SK-N-SH (cell line): Measurements from ENCODE around the gene KCNE2. TPM values are rescaled to one million over a fixed set of nuclear protein-coding genes. Genes with fewer than 3 reads are reported as not detected.

Source experiments
- CTCF ChIA-PET: fragments of 300-600, 350-600 bp; formaldehyde crosslinking; extraction: SDS; loops from one replicate; lab custom pipeline; 2021; lab: Yijun Ruan, JAX
- POLR2A ChIA-PET: fragments of 350-600 bp; sonication (Branson Sonifier 250); formaldehyde crosslinking; extraction: SDS; loops from one replicate; lab custom pipeline; 2020; ENCODE audit warnings: antibody characterized with exemption, inconsistent platforms; lab: Yijun Ruan, JAX
- DNase-seq: peaks from one replicate; pipeline ENCODE4 v3.0.0; 2012
- H2AFZ ChIP-seq: fragments of 200-600 bp; sonication (generic); 2 replicates; pipeline ENCODE4 v1.8.1; 2016; ENCODE audit warnings: antibody characterized with exemption, mild to moderate bottlenecking, low read depth
- H3F3A ChIP-seq: fragments of 200-600 bp; sonication (generic); replicated peaks from 2 replicates; pipeline ENCODE3; 2016; ENCODE audit warnings: antibody characterized with exemption, mild to moderate bottlenecking; ENCODE audit not compliant: insufficient read depth
- H3K27ac ChIP-seq, 2 experiments: fragments of 200-500 bp in 1 of 2; fragments of 200-600 bp in 1 of 2; sonication (Bioruptor generic) in 1 of 2; sonication (generic), shearing (Covaris generic) in 1 of 2; 2 replicates each; pipeline versions ENCODE4 v1.5.1 to v1.6.1; 2014 to 2016; ENCODE audit warnings: low read depth in 2 of 2, inconsistent platforms in 1 of 2, low read length in 1 of 2, mild to moderate bottlenecking in 1 of 2, mixed read lengths in 1 of 2
- H3K27me3 ChIP-seq: fragments of 200-600 bp; sonication (generic), shearing (Covaris generic); 2 replicates; pipeline ENCODE4 v1.6.1; 2016; ENCODE audit warnings: mixed run types; ENCODE audit not compliant: insufficient read depth
- H3K36me3 ChIP-seq, 2 experiments: fragments of 200-500 bp in 1 of 2; fragments of 200-600 bp in 1 of 2; sonication (Bioruptor generic) in 1 of 2; sonication (generic) in 1 of 2; replicated peaks in 1 of 2; 2 replicates each; pipeline versions ENCODE3 to v1.5.1; 2014 to 2016; ENCODE audit warnings: low read length in 1 of 2, mild to moderate bottlenecking in 1 of 2; ENCODE audit not compliant: insufficient read depth in 2 of 2, control insufficient read depth in 1 of 2
- H3K4me1 ChIP-seq, 2 experiments: fragments of 200-500 bp in 1 of 2; fragments of 200-600 bp in 1 of 2; sonication (Bioruptor generic) in 1 of 2; sonication (generic), shearing (Covaris generic) in 1 of 2; 2 replicates each; pipeline versions ENCODE4 v1.5.1 to v1.6.1; 2014 to 2016; ENCODE audit warnings: low read depth in 1 of 2, low read length in 1 of 2, mixed run types in 1 of 2; ENCODE audit not compliant: insufficient read depth in 2 of 2, control insufficient read depth in 1 of 2
- H3K4me2 ChIP-seq: fragments of 200-600 bp; sonication (generic), shearing (Covaris generic); 2 replicates; pipeline ENCODE4 v1.6.1; 2017; ENCODE audit warnings: mixed run types
- H3K4me3 ChIP-seq, 2 experiments: fragments of 200-500 bp in 1 of 2; fragments of 200-600 bp in 1 of 2; sonication (Bioruptor generic) in 1 of 2; sonication (generic), shearing (Covaris generic) in 1 of 2; 2 replicates each; pipeline versions ENCODE4 v1.5.1 to v1.8.1; 2014 to 2016; ENCODE audit warnings: low read depth in 2 of 2, inconsistent platforms in 1 of 2, low read length in 1 of 2, mild to moderate bottlenecking in 1 of 2, mixed read lengths in 1 of 2, moderate library complexity in 1 of 2
- H3K79me2 ChIP-seq: fragments of 200-600 bp; sonication (generic); 2 replicates; pipeline ENCODE4 v1.8.1; 2017; ENCODE audit warnings: mild to moderate bottlenecking; ENCODE audit not compliant: insufficient read depth
- H3K9ac ChIP-seq: fragments of 200-600 bp; sonication (generic); 2 replicates; pipeline ENCODE4 v1.6.1; 2017; ENCODE audit warnings: mixed run types
- H3K9me2 ChIP-seq: fragments of 200-600 bp; sonication (generic); 2 replicates; pipeline ENCODE4 v1.6.1; 2017; ENCODE audit warnings: mixed run types
- H3K9me3 ChIP-seq: fragments of 200-600 bp; sonication (generic); 2 replicates; pipeline ENCODE4 v1.6.1; 2017; ENCODE audit warnings: mixed run types, mild to moderate bottlenecking, moderate library complexity
- H4K20me1 ChIP-seq: fragments of 200-600 bp; sonication (generic); 2 replicates; pipeline ENCODE4 v1.6.1; 2017; ENCODE audit warnings: mild to moderate bottlenecking, mixed run types; ENCODE audit not compliant: insufficient read depth
- CHD2 ChIP-seq: fragments of 150-350 bp; IDR thresholded peaks from 2 replicates; pipeline ENCODE4 v1.6.1; 2018; ENCODE audit warnings: low read length; ENCODE audit not compliant: partially characterized antibody
- CTCF ChIP-seq: fragments of 200-600 bp; sonication (generic); IDR thresholded peaks from 2 replicates; pipeline ENCODE4 v1.6.1; 2017; ENCODE audit warnings: antibody characterized with exemption, mild to moderate bottlenecking, moderate library complexity
- EP300 ChIP-seq, 2 experiments: IDR thresholded peaks; 2 replicates each; pipeline versions ENCODE4 v1.4.0 to v1.6.1; 2012; ENCODE audit warnings: borderline replicate concordance in 1 of 2, low read depth in 1 of 2, low read length in 1 of 2
- GATA2 ChIP-seq: sonication (generic); formaldehyde crosslinking; IDR thresholded peaks from 2 replicates; pipeline ENCODE4 v1.5.0; 2020; ENCODE audit warnings: mild to moderate bottlenecking, missing genetic modification reagents
- NFIC ChIP-seq: IDR thresholded peaks from 2 replicates; pipeline ENCODE4 v1.4.0; 2012; ENCODE audit warnings: borderline replicate concordance
- POLR2AphosphoS5 ChIP-seq: IDR thresholded peaks from 2 replicates; pipeline ENCODE4 v1.6.1; 2012; ENCODE audit warnings: low read depth, low read length
- RCOR1 ChIP-seq: fragments of 150-350 bp; IDR thresholded peaks from 2 replicates; pipeline ENCODE4 v1.6.1; 2017; ENCODE audit warnings: antibody characterized with exemption, low read length
- REST ChIP-seq: IDR thresholded peaks from 2 replicates; pipeline ENCODE4 v1.6.1; 2012; ENCODE audit warnings: mild to moderate bottlenecking, low read depth, low read length, moderate library complexity
- SIN3A ChIP-seq: IDR thresholded peaks from 2 replicates; pipeline ENCODE4 v1.6.1; 2012; ENCODE audit warnings: low read depth, mild to moderate bottlenecking, low read length, moderate library complexity, borderline replicate concordance
- SMC3 ChIP-seq: IDR thresholded peaks from 2 replicates; pipeline ENCODE4 v1.6.1; 2012; ENCODE audit warnings: low read depth, low read length, improper control_type of control experiment
- USF2 ChIP-seq: fragments of 150-350 bp; IDR thresholded peaks from 2 replicates; pipeline ENCODE4 v1.6.1; 2017; ENCODE audit warnings: antibody characterized with exemption, low read length, low read depth, borderline replicate concordance
- ZBTB33 ChIP-seq: IDR thresholded peaks from 2 replicates; pipeline ENCODE4 v1.4.0; 2012; ENCODE audit warnings: low read depth, borderline replicate concordance
- WGBS: methylation state at CpG from one replicate; pipeline ENCODE4 v1.1.6; 2017; ENCODE audit warnings: low lambda C conversion rate; 5-methylcytosine and 5-hydroxymethylcytosine counted together
- polyA plus RNA-seq, 3 experiments: library from polyadenylated mRNA; depleted of rRNA; stranded (reverse); fragments of >200 nt; gene quantifications; 2 replicates each; pipeline ENCODE4 v1.2.3, GENCODE V29; 2012

Gene KCNE2
- polyA plus RNA-seq, 1 of the 3 experiments (the other 2 are of a cell fraction): 0.05 TPM

- CTCF ChIA-PET: interaction anchor here (1.5 to 4.4 kb wide), 5 partner anchors 15 to 442 kb away, joined by 3 to 25 read pairs (median 15); no protein-coding TSS in a partner anchor
- H4K20me1 ChIP-seq: no peaks in the 10 kb centered on the region
- 64% methylated on average over 6 of the region's 6 CpGs for WGBS
Observed at GRCh38 chr21:34365809-34366208, 2.0 kb downstream of the KCNE2 start.

GRCh38 chr21:34367320-34367935, 3.6 kb downstream of the KCNE2 start:
- DNase-seq: peak; percentile 45
- ChIA-PET CTCF (interaction anchor here (0.6 to 4.4 kb wide), 20 partner anchors 9 to 776 kb away, joined by 3 to 25 read pairs (median 4); no protein-coding TSS in a partner anchor), POLR2A (no interaction called here)
- peak overlapping the region in 1 of 2 experiments; percentile 27; a peak in 1 of 4 replicates for H3K4me3 ChIP-seq
- 64% methylated on average over 2 of the region's 3 CpGs for WGBS
- H3K9ac ChIP-seq: no peak overlapping the region
- H2AFZ ChIP-seq: no peak overlapping the region
- no peaks in the 10 kb centered on the region for H3K4me1 ChIP-seq
- no peaks in the 10 kb centered on the region; the same call in 1 of the 2 replicates for H3K27me3 ChIP-seq
- H3K27ac ChIP-seq: no peak overlapping the region
- no peaks in the 10 kb centered on the region for H3K79me2 ChIP-seq
- H3K4me2 ChIP-seq: no peak overlapping the region
- no peaks in the 10 kb centered on the region for H3K9me2 ChIP-seq
- no peaks in the 10 kb centered on the region for H3K9me3 ChIP-seq
- no peaks in the 10 kb centered on the region for H4K20me1 ChIP-seq
- H3K36me3 ChIP-seq: no peaks in the 10 kb centered on the region
- H3F3A ChIP-seq: no peaks in the 10 kb centered on the region
- TF ChIP-seq CTCF (peak; percentile 82), POLR2AphosphoS5 (no peak), REST (no peak), SMC3 (peak; percentile 52), SIN3A (no peak), ZBTB33 (no peak), GATA2 (CRISPR knock-in tag) (no peak), USF2 (no peak)

More at GRCh38 chr21:34365809-34366208, 2.0 kb downstream of the KCNE2 start:
- no peaks in the 10 kb centered on the region for H3K9me2 ChIP-seq
- no peak for DNase-seq
- H3K79me2 ChIP-seq: no peaks in the 10 kb centered on the region
- H3K4me3 ChIP-seq: no peak overlapping the region
- TF ChIP-seq SMC3: no peak
- no peak for TF ChIP-seq RCOR1
- TF ChIP-seq NFIC: no peak
- no peak for TF ChIP-seq EP300 (IDR thresholded peaks at IDR 0.05; ENCODE audit: borderline replicate concordance in 1 of 2, low read depth in 1 of 2, low read length in 1 of 2)
- TF ChIP-seq ZBTB33: no peak
- no peak for TF ChIP-seq CHD2
- H3K36me3 ChIP-seq: no peaks in the 10 kb centered on the region
- no peak overlapping the region for H3K9ac ChIP-seq
- no peaks in the 10 kb centered on the region for H3F3A ChIP-seq
- H3K4me2 ChIP-seq: no peak overlapping the region
- no peak overlapping the region for H2AFZ ChIP-seq
- no peak overlapping the region for H3K27ac ChIP-seq
- no peaks in the 10 kb centered on the region for H3K9me3 ChIP-seq
- no peaks in the 10 kb centered on the region; a peak in 1 of 4 replicates for H3K4me1 ChIP-seq
- H3K27me3 ChIP-seq: no peaks in the 10 kb centered on the region; the same call in 1 of the 2 replicates
- POLR2A ChIA-PET: no interaction called here
